Measurements from ENCODE around the gene JUND. TPM values are rescaled to one million over a fixed set of nuclear protein-coding genes. Genes with fewer than 3 reads are reported as not detected.

The JUND gene
- total RNA-seq, 4 donors from 2014 or later, result 67.2 to 258 (median 221) TPM

- Histone ChIP-seq H3K9me3 (no peaks in the 10 kb centered on the region), H3K36me3 (peaks cover 0 to 24% of the 10 kb centered on the region in 2 donors), H3K27me3 (no peaks in the 10 kb centered on the region), H3K4me3 (no peak overlapping the region), H3K4me1 (peaks cover 37 to 39% of the 10 kb centered on the region in 2 donors), H3K27ac (peak overlapping the region; percentile 88 to 99 (median 94))
- DNase-seq, result no peak
- in situ Hi-C loops (cut with MboI; ENCODE audit: low sequenced_read_pairs in 4 of 4), result no loop called here
- intact Hi-C loops (cut with DNase I; ENCODE audit: low total_unique reads), result no loop called here
- no peak for TF ChIP-seq CTCF (IDR thresholded peaks at IDR 0.05 in 4 of 5, conservative IDR thresholded peaks at IDR 0.05 in 1 of 5)
- no peak for TF ChIP-seq POLR2A (IDR thresholded peaks at IDR 0.05)
- no peak for ATAC-seq
These were observed 26.9 kb upstream of the JUND start for GRCh38 chr19:18308051-18308947.

GRCh38 chr19:18307271-18307681 is 25.9 kb upstream of the JUND start:
- Histone ChIP-seq H3K27me3 (no peaks in the 10 kb centered on the region), H3K36me3 (peaks cover 0 to 18% of the 10 kb centered on the region in 2 donors), H3K9me3 (no peaks in the 10 kb centered on the region), H3K4me3 (no peak overlapping the region), H3K27ac (peak overlapping the region; percentile 88 to 99 (median 94)), H3K4me1 (peaks cover 44 to 47% of the 10 kb centered on the region in 2 donors)
- no peak for TF ChIP-seq POLR2A (IDR thresholded peaks at IDR 0.05)
- TF ChIP-seq CTCF (IDR thresholded peaks at IDR 0.05 in 4 of 5, conservative IDR thresholded peaks at IDR 0.05 in 1 of 5), result no peak
- in situ Hi-C loops (cut with MboI; ENCODE audit: low sequenced_read_pairs in 4 of 4) (no loop called here), intact Hi-C loops (cut with DNase I; ENCODE audit: low total_unique reads) (no loop called here)
- no peak for ATAC-seq
- no peak for DNase-seq

- DNase-seq, result no peak
- no peak for ATAC-seq
- Histone ChIP-seq H3K4me3 (no peak overlapping the region), H3K27me3 (no peaks in the 10 kb centered on the region), H3K36me3 (peaks cover 0 to 14% of the 10 kb centered on the region in 2 donors), H3K4me1 (peaks cover 44 to 47% of the 10 kb centered on the region in 2 donors), H3K9me3 (no peaks in the 10 kb centered on the region), H3K27ac (peak overlapping the region; percentile 88 to 99 (median 94))
- intact Hi-C loops (cut with DNase I; ENCODE audit: low total_unique reads), result no loop called here
- TF ChIP-seq CTCF (IDR thresholded peaks at IDR 0.05 in 4 of 5, conservative IDR thresholded peaks at IDR 0.05 in 1 of 5) (no peak), POLR2A (IDR thresholded peaks at IDR 0.05) (no peak)
- in situ Hi-C loops (cut with MboI; ENCODE audit: low sequenced_read_pairs in 4 of 4), result no loop called here
These were observed 25.5 kb upstream of the JUND start for GRCh38 chr19:18306888-18307260.

- TF ChIP-seq POLR2A (IDR thresholded peaks at IDR 0.05) (no peak), CTCF (IDR thresholded peaks at IDR 0.05 in 4 of 5, conservative IDR thresholded peaks at IDR 0.05 in 1 of 5) (no peak)
- in situ Hi-C loops (cut with MboI; ENCODE audit: low sequenced_read_pairs in 4 of 4), result no loop called here
- H3K9me3 ChIP-seq, result no peaks in the 10 kb centered on the region
- H3K27ac ChIP-seq, result peak overlapping the region; percentile 88 to 99 (median 94)
- no peak for DNase-seq
- H3K4me3 ChIP-seq, result no peak overlapping the region
- peaks cover 44 to 51% of the 10 kb centered on the region in 2 donors for H3K4me1 ChIP-seq
- peaks cover 0 to 10% of the 10 kb centered on the region in 2 donors for H3K36me3 ChIP-seq
- ATAC-seq, result no peak
- intact Hi-C loops (cut with DNase I; ENCODE audit: low total_unique reads), result no loop called here
- no peaks in the 10 kb centered on the region for H3K27me3 ChIP-seq
These were observed 24.9 kb upstream of the JUND start for GRCh38 chr19:18306209-18306887.

Measured in gastrocnemius medialis (tissue), 4 donors.